Suprapubic skin (tissue), 4 donors: ENCODE results near the gene SYT6. TPM values are rescaled to one million over a fixed set of nuclear protein-coding genes. Genes with fewer than 3 reads are reported as not detected.

ENCODE experiments used
- DNase-seq, 2 donors: peaks; one replicate each; pipeline ENCODE4 v3.0.0-alpha.2; 2019; ENCODE audit warnings: low spot score in 2 of 2
- H3K27ac ChIP-seq: fragments of 200-600 bp; sonication (generic); one replicate; pipeline ENCODE4 v1.5.1; 2019
- H3K27me3 ChIP-seq: fragments of 200-600 bp; sonication (generic); one replicate; pipeline ENCODE4 v1.5.1; 2019
- H3K36me3 ChIP-seq: fragments of 200-600 bp; sonication (generic); one replicate; pipeline ENCODE4 v1.5.1; 2019
- H3K4me1 ChIP-seq: fragments of 200-600 bp; sonication (generic); one replicate; pipeline ENCODE4 v1.5.1; 2019
- H3K4me3 ChIP-seq: fragments of 200-600 bp; sonication (generic); one replicate; pipeline ENCODE4 v1.5.1; 2019; ENCODE audit warnings: mild to moderate bottlenecking
- H3K9me3 ChIP-seq: fragments of 200-600 bp; sonication (generic); one replicate; pipeline ENCODE4 v1.5.1; 2019
- EP300 ChIP-seq: sonication (generic); formaldehyde crosslinking; IDR thresholded peaks from one replicate; pipeline ENCODE4 v1.6.1; 2017; ENCODE audit warnings: antibody characterized with exemption
- POLR2A ChIP-seq, 2 donors: fragments of 450-650 bp; IDR thresholded peaks; one replicate each; pipeline ENCODE4 v1.6.1; 2017; ENCODE audit warnings: antibody characterized with exemption in 2 of 2, mild to moderate bottlenecking in 2 of 2, moderate library complexity in 2 of 2
- POLR2AphosphoS5 ChIP-seq, 3 donors: sonication (generic); formaldehyde crosslinking; IDR thresholded peaks; one replicate each; pipeline ENCODE4 v1.6.1; 2017; ENCODE audit warnings: antibody characterized with exemption in 3 of 3
- WGBS: methylation state at CpG from one replicate; pipeline ENCODE4 v1.1.5; 2018; 5-methylcytosine and 5-hydroxymethylcytosine counted together
- total RNA-seq, 4 donors: library from RNA; depleted of rRNA; stranded (reverse); fragments of >200 nt; gene quantifications; one replicate each; pipeline ENCODE4 v1.1.0, GENCODE V29; 2016
- TF ChIP-seq, protein P1 (sequence below), 2 donors: fragments of 200-600 bp in 1 of 2; fragments of 450-650 bp in 1 of 2; sonication (generic) in 1 of 2; IDR thresholded peaks; one replicate each; pipeline ENCODE4 v1.5.1; 2016 to 2019; ENCODE audit warnings: antibody characterized with exemption in 2 of 2, mild to moderate bottlenecking in 1 of 2, moderate library complexity in 1 of 2

SYT6 gene
- total RNA-seq, 4 donors from 2014 or later: 0.23 TPM; not detected in 3

DNA sequence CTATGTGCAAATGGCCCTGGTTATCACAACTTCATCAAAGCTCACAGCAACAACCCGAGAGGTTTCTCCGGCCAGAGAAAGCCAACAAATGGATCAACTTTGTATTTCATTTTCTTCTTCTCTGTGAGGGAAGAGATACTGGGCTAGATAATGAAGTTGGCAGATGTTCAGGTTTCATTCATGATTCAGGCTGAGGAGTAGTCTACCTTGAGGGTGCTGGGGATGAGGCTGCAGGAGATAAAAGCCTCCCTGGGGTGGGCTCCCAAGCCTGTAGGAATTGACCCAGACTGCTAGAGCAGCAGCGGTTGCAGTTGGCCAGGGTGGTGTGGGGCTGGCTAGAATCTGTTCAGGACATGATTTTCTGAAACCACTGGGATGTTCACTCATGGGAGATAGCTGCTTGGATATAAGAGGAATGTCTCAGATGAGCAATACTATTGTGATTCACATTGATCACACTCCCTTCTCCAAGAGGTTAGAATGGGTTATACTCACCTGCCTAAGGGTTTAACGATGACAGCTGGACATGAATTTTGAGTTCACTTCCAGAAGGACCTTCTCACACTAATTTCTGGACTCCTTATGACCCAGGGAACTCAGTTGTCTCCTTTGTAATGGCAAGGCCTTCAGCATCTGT is 64.0 kb downstream of the SYT6 start:
- no peaks in the 10 kb centered on the region for H3K36me3 ChIP-seq

DNA sequence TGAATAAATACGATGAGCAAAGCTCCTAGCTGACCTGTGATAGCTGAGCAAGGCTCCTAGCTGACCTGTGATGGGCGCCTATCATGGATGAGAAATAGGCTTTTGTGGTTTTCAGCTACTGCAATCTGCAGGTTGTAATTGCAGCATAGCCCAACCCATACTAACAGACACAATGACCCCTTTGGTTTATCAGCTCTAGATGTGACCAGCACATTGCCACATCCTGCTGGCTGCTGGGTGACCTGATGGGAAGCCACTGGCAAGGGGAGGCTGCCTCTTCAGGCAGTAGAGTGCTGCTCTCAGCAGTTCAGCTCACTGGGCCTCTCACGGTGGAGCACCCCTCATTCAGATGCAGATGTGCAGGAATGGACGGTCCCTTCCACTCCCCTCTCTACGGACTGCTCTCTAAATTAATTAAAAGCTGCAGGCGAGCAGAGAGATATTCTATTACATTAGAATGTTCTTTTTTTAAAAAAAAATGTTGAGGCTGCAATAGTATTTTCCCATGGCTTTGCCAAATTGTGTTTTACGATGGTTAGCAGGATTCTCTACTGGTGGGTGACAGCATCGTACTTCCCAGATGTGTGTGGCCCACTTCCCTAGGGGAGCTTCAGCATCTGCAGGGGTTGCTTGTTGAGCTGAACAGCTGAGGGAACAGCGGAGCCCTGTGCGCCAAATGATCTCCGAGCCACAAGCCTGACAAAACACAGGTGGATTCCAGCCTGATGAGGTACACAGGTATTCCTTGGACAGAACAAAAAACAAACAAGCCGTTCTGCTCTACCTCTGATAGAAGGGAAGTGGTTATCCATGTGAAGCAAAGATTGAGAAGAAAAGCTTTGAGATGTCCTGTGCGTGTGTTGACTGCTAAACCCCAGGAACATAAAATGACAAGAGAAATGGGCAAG is 65.0 kb downstream of the SYT6 start:
- WGBS: 63% methylated on average over 13 of the region's 13 CpGs
- DNase-seq: no peak
- no peak for TF ChIP-seq POLR2A (IDR thresholded peaks at IDR 0.05)
- no peak for TF ChIP-seq POLR2AphosphoS5 (IDR thresholded peaks at IDR 0.05)
- TF ChIP-seq, protein P1, sequence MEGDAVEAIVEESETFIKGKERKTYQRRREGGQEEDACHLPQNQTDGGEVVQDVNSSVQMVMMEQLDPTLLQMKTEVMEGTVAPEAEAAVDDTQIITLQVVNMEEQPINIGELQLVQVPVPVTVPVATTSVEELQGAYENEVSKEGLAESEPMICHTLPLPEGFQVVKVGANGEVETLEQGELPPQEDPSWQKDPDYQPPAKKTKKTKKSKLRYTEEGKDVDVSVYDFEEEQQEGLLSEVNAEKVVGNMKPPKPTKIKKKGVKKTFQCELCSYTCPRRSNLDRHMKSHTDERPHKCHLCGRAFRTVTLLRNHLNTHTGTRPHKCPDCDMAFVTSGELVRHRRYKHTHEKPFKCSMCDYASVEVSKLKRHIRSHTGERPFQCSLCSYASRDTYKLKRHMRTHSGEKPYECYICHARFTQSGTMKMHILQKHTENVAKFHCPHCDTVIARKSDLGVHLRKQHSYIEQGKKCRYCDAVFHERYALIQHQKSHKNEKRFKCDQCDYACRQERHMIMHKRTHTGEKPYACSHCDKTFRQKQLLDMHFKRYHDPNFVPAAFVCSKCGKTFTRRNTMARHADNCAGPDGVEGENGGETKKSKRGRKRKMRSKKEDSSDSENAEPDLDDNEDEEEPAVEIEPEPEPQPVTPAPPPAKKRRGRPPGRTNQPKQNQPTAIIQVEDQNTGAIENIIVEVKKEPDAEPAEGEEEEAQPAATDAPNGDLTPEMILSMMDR (IDR thresholded peaks at IDR 0.05): no peak
- TF ChIP-seq EP300: no peak

More for the DNA sequence above, 64.0 kb downstream of the SYT6 start:
- Histone ChIP-seq H3K27ac (no peak overlapping the region), H3K4me1 (no peaks in the 10 kb centered on the region), H3K27me3 (peaks cover 6% of the 10 kb centered on the region), H3K9me3 (no peaks in the 10 kb centered on the region), H3K4me3 (no peak overlapping the region)
- TF ChIP-seq EP300 (no peak), POLR2AphosphoS5 (IDR thresholded peaks at IDR 0.05) (no peak), POLR2A (IDR thresholded peaks at IDR 0.05) (no peak)
- TF ChIP-seq, protein P1 (IDR thresholded peaks at IDR 0.05): no peak
- no peak for DNase-seq
- WGBS: 75% methylated on average over 4 of the region's 4 CpGs

DNA sequence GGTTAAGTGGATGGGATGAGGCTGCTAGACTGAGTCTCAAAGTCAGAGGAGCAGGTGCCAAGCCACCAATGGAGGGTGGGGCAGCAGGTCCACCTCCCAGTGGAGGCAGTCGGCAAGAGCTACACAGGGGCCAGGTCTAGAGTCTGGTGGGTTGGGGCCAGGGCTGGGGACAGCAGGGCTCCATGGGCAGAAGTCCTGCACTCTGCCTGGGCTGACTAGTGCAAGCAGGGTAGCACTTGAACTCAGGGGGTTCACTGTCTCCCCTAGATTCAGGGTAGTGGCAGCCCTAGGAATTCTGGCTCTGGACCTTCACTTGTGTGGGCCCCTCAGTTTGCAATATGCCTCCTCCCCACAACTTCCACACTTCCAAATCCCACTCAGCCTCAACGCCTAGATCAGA is 66.2 kb downstream of the SYT6 start:
- H3K36me3 ChIP-seq: no peaks in the 10 kb centered on the region
- peaks cover 6% of the 10 kb centered on the region for H3K27me3 ChIP-seq
- no peaks in the 10 kb centered on the region for H3K9me3 ChIP-seq
- 100% methylated on average over 1 of the region's 2 CpGs for WGBS
- no peaks in the 10 kb centered on the region for H3K4me1 ChIP-seq
- TF ChIP-seq POLR2AphosphoS5 (IDR thresholded peaks at IDR 0.05) (no peak), EP300 (no peak), POLR2A (IDR thresholded peaks at IDR 0.05) (no peak)
- TF ChIP-seq, protein P1 (IDR thresholded peaks at IDR 0.05): no peak
- no peak overlapping the region for H3K4me3 ChIP-seq
- H3K27ac ChIP-seq: no peak overlapping the region
- DNase-seq: no peak

More for the DNA sequence above, 65.0 kb downstream of the SYT6 start:
- Histone ChIP-seq H3K27me3 (peaks cover 6% of the 10 kb centered on the region), H3K36me3 (no peaks in the 10 kb centered on the region), H3K9me3 (no peaks in the 10 kb centered on the region), H3K4me3 (no peak overlapping the region), H3K27ac (no peak overlapping the region), H3K4me1 (no peaks in the 10 kb centered on the region)

DNA sequence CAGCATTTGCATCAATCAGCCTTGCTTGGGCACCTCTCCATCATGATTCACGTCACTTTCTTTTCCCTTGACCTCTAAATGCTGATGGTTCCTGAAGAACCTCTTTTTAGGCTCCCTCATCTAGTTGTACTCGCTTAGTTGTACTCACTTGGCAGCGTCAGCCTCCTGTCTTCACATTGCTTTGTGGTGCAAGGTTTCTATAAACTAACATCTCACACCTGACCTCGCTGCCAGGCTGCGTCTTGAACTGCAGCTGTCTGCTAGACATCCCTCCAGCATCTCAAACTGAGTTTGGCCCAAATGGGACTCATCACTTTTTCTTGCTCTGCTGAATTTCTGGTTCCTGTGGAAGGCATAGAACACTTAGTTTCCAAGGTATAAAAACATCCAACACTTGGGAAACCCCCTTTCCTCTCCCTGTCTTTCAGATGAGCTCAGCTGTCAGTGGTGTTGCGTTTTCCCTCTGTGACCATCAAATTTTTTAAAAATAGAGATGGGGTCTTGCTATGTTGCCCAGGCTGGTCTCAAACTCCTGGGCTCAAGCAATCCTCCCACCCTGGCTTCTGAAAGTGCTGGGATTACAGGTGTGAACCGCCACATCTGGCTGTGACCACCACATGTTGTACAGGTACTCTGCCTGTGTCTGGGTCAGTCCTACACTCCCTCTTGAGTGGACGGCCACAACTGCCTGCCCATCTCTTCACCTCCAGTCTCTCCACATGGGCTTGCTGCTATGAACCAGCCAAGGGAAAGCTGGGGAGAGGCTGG is 66.9 kb downstream of the SYT6 start:
- TF ChIP-seq EP300 (no peak), POLR2AphosphoS5 (IDR thresholded peaks at IDR 0.05) (no peak)
- DNase-seq: no peak
- peaks cover 6% of the 10 kb centered on the region for H3K27me3 ChIP-seq
- H3K36me3 ChIP-seq: no peaks in the 10 kb centered on the region
- 89% methylated on average over 8 of the region's 8 CpGs for WGBS
- no peak overlapping the region for H3K27ac ChIP-seq
- no peak overlapping the region for H3K4me3 ChIP-seq
- H3K9me3 ChIP-seq: no peaks in the 10 kb centered on the region
- H3K4me1 ChIP-seq: peaks cover 3% of the 10 kb centered on the region

DNA sequence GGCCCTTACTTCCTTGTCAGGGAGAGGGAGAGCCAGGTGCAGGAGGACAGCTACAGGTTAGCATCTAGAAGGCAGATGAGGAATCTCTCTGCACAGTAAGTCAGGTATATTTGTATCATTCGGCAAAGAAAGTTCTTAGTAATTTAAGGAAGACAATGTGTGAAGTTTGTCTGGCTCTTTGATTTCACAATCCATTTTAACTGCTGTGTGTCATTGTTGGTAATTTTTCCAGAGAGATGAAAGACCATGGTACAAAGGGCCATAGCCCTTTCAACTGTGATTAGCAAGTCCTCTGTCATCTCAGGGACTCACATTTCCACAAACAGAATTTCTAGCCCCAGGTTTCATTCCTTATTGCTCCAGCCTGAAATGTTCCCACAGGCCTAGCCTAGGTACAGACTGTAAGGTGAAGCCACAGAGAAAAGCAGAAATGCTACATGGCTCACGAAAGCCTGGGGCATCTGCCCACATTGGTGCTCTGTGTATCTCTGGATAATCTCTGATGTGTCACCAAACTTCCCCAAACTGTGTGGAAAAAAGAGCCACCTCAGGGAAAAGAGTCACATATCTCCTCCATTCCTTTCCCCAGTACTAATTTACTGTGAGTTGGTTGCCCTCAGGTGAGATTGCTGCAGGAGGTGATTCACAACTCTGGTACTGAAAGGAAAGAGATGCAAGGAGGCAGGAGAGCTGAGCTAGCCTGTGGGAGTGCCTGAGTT is 70.6 kb downstream of the SYT6 start:
- no peak for TF ChIP-seq POLR2AphosphoS5 (IDR thresholded peaks at IDR 0.05)
- no peak for TF ChIP-seq POLR2A (IDR thresholded peaks at IDR 0.05)
- TF ChIP-seq, protein P1 (IDR thresholded peaks at IDR 0.05): no peak
- TF ChIP-seq EP300: no peak
- DNase-seq: no peak
- no peaks in the 10 kb centered on the region for H3K9me3 ChIP-seq
- H3K36me3 ChIP-seq: no peaks in the 10 kb centered on the region
- no peak overlapping the region for H3K27ac ChIP-seq
- no peak overlapping the region for H3K4me3 ChIP-seq
- H3K27me3 ChIP-seq: peaks cover 6% of the 10 kb centered on the region
- 86% methylated on average over 2 of the region's 2 CpGs for WGBS
- H3K4me1 ChIP-seq: peaks cover 8% of the 10 kb centered on the region
